Activated CD4-positive, alpha-beta T cell treated with anti-CD3 and anti-CD28 coated beads, Interleukin-2, amount 50 U/mL, for 1 hour (primary cell): Measurements from ENCODE around the gene APOE.
"Not testable (repeated sequence)": the region's sequence is repeated elsewhere in the genome, so short reads cannot be mapped to it uniquely, and the experiment has no call there.

Source experiments
- DNase-seq: peaks from one replicate; pipeline ENCODE4 v3.0.0-alpha.2; 2020

Gene APOE

GRCh38 chr19:44905437-44906160 lies at the start of gene APOE:
Gene APOE, plus strand, starts transcription at chr19:44905796. Its CDS starts 829 bp downstream, at chr19:44906625.
- DNase-seq = no peak

- no peak for DNase-seq
These were observed 49.0 kb upstream of the APOE start for GRCh38 chr19:44856421-44857083.

GRCh38 chr19:44857837-44858236 lies 47.8 kb upstream of the APOE start:
- DNase-seq = no peak

- DNase-seq = not testable (repeated sequence)
These were observed 44.0 kb upstream of the APOE start for GRCh38 chr19:44861576-44861975.

DNA sequence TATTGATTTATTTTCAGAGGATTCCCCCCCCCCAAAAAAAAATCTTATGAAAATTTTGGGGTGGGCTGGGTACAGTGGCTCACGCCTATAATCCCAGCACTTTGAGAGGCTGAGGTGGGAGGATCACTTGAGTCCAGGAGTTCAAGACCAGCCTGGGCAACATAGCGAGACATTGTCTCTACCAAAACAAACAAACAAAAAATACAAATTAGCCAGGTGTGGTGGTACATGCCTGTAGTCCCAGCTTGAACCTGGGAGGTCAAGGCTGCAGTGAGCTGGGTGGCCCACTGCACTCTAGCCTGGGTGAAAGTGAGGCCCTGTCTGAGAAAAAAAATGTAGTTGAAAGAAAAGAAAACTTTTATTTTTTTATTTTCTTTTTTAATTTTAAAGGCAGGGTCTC lies 41.6 kb upstream of the APOE start:
- no peak for DNase-seq

DNA sequence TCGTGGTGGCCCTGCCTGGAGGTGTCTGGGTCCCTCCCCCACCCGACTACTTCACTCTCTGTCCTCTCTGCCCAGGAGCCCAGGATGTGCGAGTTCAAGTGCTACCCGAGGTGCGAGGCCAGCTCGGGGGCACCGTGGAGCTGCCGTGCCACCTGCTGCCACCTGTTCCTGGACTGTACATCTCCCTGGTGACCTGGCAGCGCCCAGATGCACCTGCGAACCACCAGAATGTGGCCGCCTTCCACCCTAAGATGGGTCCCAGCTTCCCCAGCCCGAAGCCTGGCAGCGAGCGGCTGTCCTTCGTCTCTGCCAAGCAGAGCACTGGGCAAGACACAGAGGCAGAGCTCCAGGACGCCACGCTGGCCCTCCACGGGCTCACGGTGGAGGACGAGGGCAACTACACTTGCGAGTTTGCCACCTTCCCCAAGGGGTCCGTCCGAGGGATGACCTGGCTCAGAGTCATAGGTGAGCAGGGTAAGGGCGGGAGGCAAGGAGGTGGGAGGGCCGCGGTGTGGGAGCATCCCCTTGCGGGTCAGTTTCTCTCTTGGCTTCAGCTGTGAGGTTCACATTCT lies 40.3 kb upstream of the APOE start:
- no peak for DNase-seq

DNA sequence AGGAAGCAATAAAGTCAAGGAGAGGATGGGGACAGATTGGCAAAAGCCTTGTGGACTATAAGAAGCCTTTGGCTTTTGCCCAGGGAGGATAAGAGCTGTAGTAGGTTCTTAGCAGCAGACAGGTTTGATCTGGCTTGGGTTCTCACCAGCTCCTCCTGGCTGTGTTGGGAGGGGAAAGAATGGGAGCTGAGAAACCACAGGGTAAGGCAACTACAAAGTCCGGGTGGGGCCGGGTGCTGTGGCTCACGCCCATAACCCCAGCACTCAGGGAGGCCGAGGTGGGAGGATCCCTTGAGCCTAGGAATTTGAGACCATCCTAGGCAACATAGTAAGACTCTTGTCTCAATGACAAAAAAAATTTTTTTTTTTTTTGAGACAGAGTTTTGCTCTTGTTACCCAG lies 38.9 kb upstream of the APOE start:
- DNase-seq = no peak

- DNase-seq = no peak
These were observed 38.0 kb upstream of the APOE start for GRCh38 chr19:44867578-44867977.

- DNase-seq = no peak
These were observed 35.7 kb upstream of the APOE start for GRCh38 chr19:44869733-44870470.

GRCh38 chr19:44871809-44872208 lies 33.8 kb upstream of the APOE start:
- DNase-seq = no peak

GRCh38 chr19:44872661-44873060 lies 32.9 kb upstream of the APOE start:
- DNase-seq = no peak

- no peak for DNase-seq
These were observed 31.3 kb upstream of the APOE start for GRCh38 chr19:44874317-44874716.

DNA sequence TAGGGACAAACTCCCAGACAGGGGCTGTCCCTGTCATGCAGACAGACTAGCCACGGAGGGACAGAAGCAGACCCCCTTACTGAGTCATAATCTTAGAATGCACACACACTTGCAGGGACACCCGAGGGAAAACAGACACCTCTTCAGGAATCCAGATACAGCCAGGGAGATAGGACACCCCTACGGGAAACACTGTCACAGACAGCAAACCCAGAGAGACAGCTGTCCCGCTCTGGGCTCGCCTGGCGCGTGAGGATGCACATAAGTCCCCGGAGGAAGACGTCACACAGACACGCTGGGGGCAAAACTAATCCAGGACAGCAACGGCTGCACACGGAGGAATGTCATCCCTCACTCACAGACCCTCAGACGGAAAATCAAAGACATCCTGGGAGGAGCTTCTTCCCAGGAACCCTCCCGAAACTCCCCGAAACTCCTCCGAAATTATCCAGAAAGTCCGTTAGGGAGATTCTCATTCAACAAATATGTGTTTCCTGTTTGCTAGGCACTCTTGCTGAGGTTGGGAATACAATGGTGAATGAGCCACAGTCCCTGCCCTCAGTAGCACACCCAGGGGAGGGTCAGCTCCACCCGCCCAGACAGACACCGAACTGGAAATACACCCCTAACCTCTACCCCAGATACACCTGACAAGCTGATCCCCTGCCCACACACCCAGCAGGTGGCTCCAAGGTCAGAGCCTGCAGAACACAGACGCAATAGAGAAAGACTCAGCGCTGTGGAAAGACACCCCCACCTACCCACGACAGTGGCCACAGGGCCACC lies 29.7 kb upstream of the APOE start:
- no peak for DNase-seq

DNA sequence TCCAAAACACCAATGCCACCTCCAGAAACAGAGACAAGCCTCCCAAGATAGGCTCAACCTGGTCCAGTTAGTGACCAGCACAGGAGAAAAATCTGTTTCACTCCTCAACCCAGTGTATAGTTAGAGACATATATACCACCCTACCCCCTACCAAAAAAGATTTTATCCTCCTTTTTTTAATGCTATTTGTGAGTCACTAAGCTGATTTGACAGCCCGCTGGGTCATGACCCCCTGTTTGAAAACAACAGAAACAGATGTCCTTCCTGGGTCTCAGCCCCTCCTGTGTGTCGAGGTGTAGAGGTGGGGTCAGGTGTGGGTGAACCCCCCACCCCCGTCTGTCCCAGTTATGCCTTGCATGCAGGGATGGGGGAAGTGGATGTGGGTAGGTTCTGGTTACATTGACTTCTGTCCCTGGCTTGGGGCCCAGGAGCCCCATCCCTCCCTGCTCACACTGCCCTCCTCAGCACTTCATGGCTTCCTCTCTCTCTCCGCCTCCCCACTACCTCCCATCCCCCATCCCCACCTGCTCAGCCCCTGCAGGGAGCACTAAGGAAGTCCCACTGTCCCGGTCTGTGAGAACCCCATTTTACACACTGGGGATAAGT lies 28.6 kb upstream of the APOE start:
- DNase-seq = no peak

- no peak for DNase-seq
These were observed 27.3 kb upstream of the APOE start for GRCh38 chr19:44878120-44878865.

DNA sequence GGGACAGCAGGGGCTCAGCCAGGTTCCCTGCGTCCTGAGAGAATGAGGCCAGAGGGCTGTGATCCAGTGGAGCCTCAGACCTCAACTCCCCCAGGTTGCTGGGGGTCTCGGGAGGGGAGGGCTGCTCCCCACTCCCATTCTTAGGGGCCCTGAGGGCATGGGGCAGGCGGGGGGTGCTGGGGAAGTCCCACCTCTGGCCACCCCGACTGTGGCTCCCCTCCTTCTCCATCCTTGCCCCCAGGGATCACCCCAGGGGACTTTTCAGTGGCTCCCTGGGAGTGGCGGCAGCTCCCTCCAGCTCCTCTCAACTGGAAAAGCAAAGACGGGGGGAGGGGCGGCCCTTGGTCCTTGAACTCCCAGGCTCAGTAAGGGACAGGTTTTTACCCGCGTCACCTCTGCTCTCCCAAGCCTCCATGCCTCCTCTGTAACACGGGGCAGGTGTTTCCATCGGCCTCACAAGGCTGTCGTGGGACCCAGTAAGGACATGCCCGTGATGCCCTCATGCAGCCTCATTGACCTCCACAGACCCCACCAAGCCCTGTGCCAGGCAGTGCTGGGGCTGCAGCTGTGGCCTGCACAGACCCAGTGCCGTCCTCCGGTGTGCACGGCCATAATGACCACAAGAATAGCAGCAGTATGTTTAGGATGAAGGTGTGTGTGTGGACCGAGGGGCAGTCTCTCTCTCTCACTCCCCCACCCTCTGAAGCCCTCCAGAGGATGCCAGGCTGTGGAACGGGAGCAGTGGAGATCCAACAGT lies 26.1 kb upstream of the APOE start:
- DNase-seq = no peak

- no peak for DNase-seq
These were observed 23.5 kb upstream of the APOE start for GRCh38 chr19:44882063-44882462.

GRCh38 chr19:44882619-44883397 lies 22.8 kb upstream of the APOE start:
- DNase-seq = not testable (repeated sequence)

- no peak for DNase-seq
These were observed 21.7 kb upstream of the APOE start for GRCh38 chr19:44883922-44884321.

GRCh38 chr19:44884566-44884965 lies 21.0 kb upstream of the APOE start:
- DNase-seq = no peak
